HG03571 (cell line): ENCODE measurements around the gene BRD2.

Source experiments
- ATAC-seq: cut with Tn5 transposase; IDR thresholded peaks from one replicate; pipeline ENCODE4 v1.9.1; 2021; ENCODE audit not compliant: unreplicated experiment

The BRD2 gene

GRCh38 chr6:33023536-33023935 is 55.1 kb downstream of the BRD2 start:
- no peak for ATAC-seq

GRCh38 chr6:33024521-33024920 is 56.1 kb downstream of the BRD2 start:
- no peak for ATAC-seq

- no peak for ATAC-seq
Observed at GRCh38 chr6:33028220-33028849, 59.9 kb downstream of the BRD2 start.

GRCh38 chr6:33029328-33030184 is 61.2 kb downstream of the BRD2 start:
- ATAC-seq = peak; percentile 55

GRCh38 chr6:33030245-33030644 is 61.9 kb downstream of the BRD2 start:
- ATAC-seq = no peak
